ENCODE measurements around the gene IZUMO4.

The IZUMO4 gene

GRCh38 chr19:2087621-2088100 lies 9.1 kb upstream of the IZUMO4 start:
- TF ChIP-seq FOXP2 (optimal IDR thresholded peaks at IDR 0.05; ENCODE audit: borderline replicate concordance, extremely low read depth, extremely low read length, insufficient read depth) (no peak), POLR2AphosphoS5 (IDR thresholded peaks at IDR 0.05; ENCODE audit: low read depth, low read length) (no peak), REST (IDR thresholded peaks at IDR 0.05; ENCODE audit: insufficient read depth in 1 of 2, low read depth in 2 of 2, low read length in 2 of 2) (no peak), TAF1 (IDR thresholded peaks at IDR 0.05; ENCODE audit: borderline replicate concordance, insufficient read depth, low read length) (no peak), SIN3A (IDR thresholded peaks at IDR 0.05; ENCODE audit: borderline replicate concordance, insufficient read depth, low read length) (no peak)

- TF ChIP-seq REST (IDR thresholded peaks at IDR 0.05; ENCODE audit: insufficient read depth in 1 of 2, low read depth in 2 of 2, low read length in 2 of 2) (no peak), FOXP2 (optimal IDR thresholded peaks at IDR 0.05; ENCODE audit: borderline replicate concordance, extremely low read depth, extremely low read length, insufficient read depth) (no peak), POLR2AphosphoS5 (IDR thresholded peaks at IDR 0.05; ENCODE audit: low read depth, low read length) (no peak)
Measured at GRCh38 chr19:2089001-2089711, 7.6 kb upstream of the IZUMO4 start.

- TF ChIP-seq FOXP2 (optimal IDR thresholded peaks at IDR 0.05; ENCODE audit: borderline replicate concordance, extremely low read depth, extremely low read length, insufficient read depth): no peak
- TF ChIP-seq SIN3A (IDR thresholded peaks at IDR 0.05; ENCODE audit: borderline replicate concordance, insufficient read depth, low read length): no peak
- no peak for TF ChIP-seq TAF1 (IDR thresholded peaks at IDR 0.05; ENCODE audit: borderline replicate concordance, insufficient read depth, low read length)
- no peak for TF ChIP-seq POLR2AphosphoS5 (IDR thresholded peaks at IDR 0.05; ENCODE audit: low read depth, low read length)
- TF ChIP-seq REST (IDR thresholded peaks at IDR 0.05; ENCODE audit: insufficient read depth in 1 of 2, low read depth in 2 of 2, low read length in 2 of 2): no peak
Measured at GRCh38 chr19:2089727-2090053, 7.0 kb upstream of the IZUMO4 start.

- peak; percentile 73; the same call in 1 of the 2 replicates for TF ChIP-seq TAF1 (IDR thresholded peaks at IDR 0.05; ENCODE audit: borderline replicate concordance, insufficient read depth, low read length)
- TF ChIP-seq REST (IDR thresholded peaks at IDR 0.05; ENCODE audit: insufficient read depth in 1 of 2, low read depth in 2 of 2, low read length in 2 of 2): no peak
- peak; percentile 91 for TF ChIP-seq FOXP2 (optimal IDR thresholded peaks at IDR 0.05; ENCODE audit: borderline replicate concordance, extremely low read depth, extremely low read length, insufficient read depth)
- TF ChIP-seq SIN3A (IDR thresholded peaks at IDR 0.05; ENCODE audit: borderline replicate concordance, insufficient read depth, low read length): peak; percentile 82; the same call in 1 of the 2 replicates
- peak; percentile 57; the same call in 1 of the 2 replicates for TF ChIP-seq POLR2AphosphoS5 (IDR thresholded peaks at IDR 0.05; ENCODE audit: low read depth, low read length)
Measured at GRCh38 chr19:2096034-2096479, 658 bp upstream of the IZUMO4 start, which contains the start of gene MOB3A. TSS of gene MOB3A (minus strand) at chr19:2096326. CDS start at chr19:2078560, 17,766 bp downstream.
